K562 (cell line): ENCODE measurements around the gene F2RL2. TPM values are rescaled to one million over a fixed set of nuclear protein-coding genes. Genes with fewer than 3 reads are reported as not detected.

Experiments used
- ATF3 ChIP-seq, 2 experiments: fragments of 450-650 bp in 1 of 2; sonication (generic) in 1 of 2; formaldehyde crosslinking in 1 of 2; IDR thresholded peaks in 1 of 2; conservative IDR thresholded peaks in 1 of 2; 2 replicates each; pipeline versions ENCODE4 v1.6.1 to v1.8.1; 2016 to 2023; ENCODE audit warnings: mild to moderate bottlenecking in 2 of 2, moderate library complexity in 2 of 2, inconsistent platforms in 1 of 2, missing genetic modification reagents in 1 of 2
- CEBPG ChIP-seq, 3 experiments: fragments of 200-800 bp in 1 of 3; sonication (Bioruptor generic) in 1 of 3; sonication (generic) in 1 of 3; formaldehyde crosslinking in 1 of 3; IDR thresholded peaks in 2 of 3; conservative IDR thresholded peaks in 1 of 3; 2 replicates each; pipeline versions ENCODE4 v1.6.1 to v1.8.0; 2016 to 2022; ENCODE audit warnings: missing compliant biosample characterization in 2 of 3, missing genetic modification characterization in 2 of 3, mild to moderate bottlenecking in 1 of 3, missing genetic modification reagents in 1 of 3
- HNRNPUL1 ChIP-seq: fragments of 200-400 bp; formaldehyde crosslinking; IDR thresholded peaks from 2 replicates; pipeline ENCODE4 v1.6.1; 2017; ENCODE audit warnings: low read length
- HSF4 ChIP-seq: fragments of 250-450 bp; sonication (Bioruptor Pico); IDR thresholded peaks from 2 replicates; pipeline ENCODE4 v2.1.2; 2022; ENCODE audit warnings: mild to moderate bottlenecking, moderate library complexity, borderline replicate concordance
- POLR2H ChIP-seq: IDR thresholded peaks from 2 replicates; pipeline ENCODE4 v1.6.1; 2016; ENCODE audit warnings: missing genetic modification characterization, low read depth, mild to moderate bottlenecking, control low read depth, missing compliant biosample characterization, moderate library complexity
- USF1 ChIP-seq: sonication (generic); formaldehyde crosslinking; IDR thresholded peaks from 2 replicates; pipeline ENCODE4 v1.9.0; 2022; ENCODE audit warnings: mild to moderate bottlenecking, missing genetic modification reagents
- ZBTB33 ChIP-seq: sonication (generic); formaldehyde crosslinking; IDR thresholded peaks from 2 replicates; pipeline ENCODE4 v1.8.1; 2023; ENCODE audit warnings: mild to moderate bottlenecking, missing genetic modification reagents
- polyA plus RNA-seq, 8 experiments: library from polyadenylated mRNA; depleted of rRNA in 4 of 8; stranded (reverse) in 5 of 8; unstranded in 3 of 8; fragments of >200 nt; fragmentation: Nextera tagmentation in 2 of 8; fragmentation: Illumina TruSeq in 1 of 8; extraction: Ambion mirVana in 2 of 8; extraction: Trizol in 1 of 8; gene quantifications; 2 replicates each; pipeline versions ENCODE4 v1.2.1 to v1.2.3, GENCODE V29; 2011 to 2014; ENCODE audit warnings: inconsistent platforms in 1 of 8, missing spikeins in 1 of 8
- total RNA-seq, 7 experiments: library from RNA; depleted of rRNA in 6 of 7; stranded (reverse); fragments of >200 nt in 6 of 7; fragmentation: Illumina TruSeq in 2 of 7; extraction: Trizol in 2 of 7; gene quantifications; 2 replicates each; pipeline versions ENCODE4 v1.2.1 to v1.2.3, GENCODE V29; 2011 to 2021; ENCODE audit warnings: low replicate concordance in 1 of 7
- TF ChIP-seq, protein P1 (sequence below), 3 experiments: fragments of 200-800 bp in 1 of 3; sonication (Bioruptor generic) in 1 of 3; sonication (generic) in 1 of 3; formaldehyde crosslinking in 1 of 3; IDR thresholded peaks; 2 replicates each; pipeline versions ENCODE4 v1.6.1 to v1.8.0; 2016 to 2022; ENCODE audit warnings: mild to moderate bottlenecking in 2 of 3, missing compliant biosample characterization in 2 of 3, missing genetic modification characterization in 2 of 3, missing genetic modification reagents in 1 of 3
- TF ChIP-seq, protein P2 (sequence below): sonication (generic); formaldehyde crosslinking; IDR thresholded peaks from 2 replicates; pipeline ENCODE4 v1.8.0; 2022; ENCODE audit warnings: mild to moderate bottlenecking, low read depth, missing genetic modification reagents
- TF ChIP-seq, protein P3 (sequence below): sonication (generic); formaldehyde crosslinking; IDR thresholded peaks from 2 replicates; pipeline ENCODE4 v1.8.0; 2022; ENCODE audit warnings: mild to moderate bottlenecking, missing genetic modification reagents, borderline replicate concordance

F2RL2 gene
- total and polyA plus RNA-seq, 9 of the 15 experiments (the other 6 are each of a cell fraction or from before 2014, with no cell fraction given) = 0.03 to 0.12 (median 0.06) TPM; not detected in 3

GRCh38 chr5:76622973-76623596, at the start of gene F2RL2 (continued):
- TF ChIP-seq ATF3 (IDR thresholded peaks at IDR 0.05) = peak; percentile 52; the same call in 1 of the 2 replicates
- no peak for TF ChIP-seq ATF3 (CRISPR knock-in tag; conservative IDR thresholded peaks at IDR 0.05)
- no peak for TF ChIP-seq POLR2H (tag)
- no peak for TF ChIP-seq CEBPG (CRISPR knock-in tag; IDR thresholded peaks at IDR 0.05)
- TF ChIP-seq CEBPG (tag; conservative IDR thresholded peaks at IDR 0.05 in 1 of 2, IDR thresholded peaks at IDR 0.05 in 1 of 2) = no peak
- TF ChIP-seq, protein P1, sequence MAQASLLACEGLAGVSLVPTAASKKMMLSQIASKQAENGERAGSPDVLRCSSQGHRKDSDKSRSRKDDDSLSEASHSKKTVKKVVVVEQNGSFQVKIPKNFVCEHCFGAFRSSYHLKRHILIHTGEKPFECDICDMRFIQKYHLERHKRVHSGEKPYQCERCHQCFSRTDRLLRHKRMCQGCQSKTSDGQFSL (CRISPR knock-in tag; IDR thresholded peaks at IDR 0.05) = no peak
- TF ChIP-seq, protein P1 (tag; IDR thresholded peaks at IDR 0.05) = no peak
- TF ChIP-seq ZBTB33 (CRISPR knock-in tag) = no peak
- no peak for TF ChIP-seq HSF4
- TF ChIP-seq HNRNPUL1 = no peak
- TF ChIP-seq, protein P2, sequence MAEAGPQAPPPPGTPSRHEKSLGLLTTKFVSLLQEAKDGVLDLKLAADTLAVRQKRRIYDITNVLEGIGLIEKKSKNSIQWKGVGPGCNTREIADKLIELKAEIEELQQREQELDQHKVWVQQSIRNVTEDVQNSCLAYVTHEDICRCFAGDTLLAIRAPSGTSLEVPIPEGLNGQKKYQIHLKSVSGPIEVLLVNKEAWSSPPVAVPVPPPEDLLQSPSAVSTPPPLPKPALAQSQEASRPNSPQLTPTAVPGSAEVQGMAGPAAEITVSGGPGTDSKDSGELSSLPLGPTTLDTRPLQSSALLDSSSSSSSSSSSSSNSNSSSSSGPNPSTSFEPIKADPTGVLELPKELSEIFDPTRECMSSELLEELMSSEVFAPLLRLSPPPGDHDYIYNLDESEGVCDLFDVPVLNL (CRISPR knock-in tag) = no peak
- TF ChIP-seq USF1 = no peak
- TF ChIP-seq, protein P3, sequence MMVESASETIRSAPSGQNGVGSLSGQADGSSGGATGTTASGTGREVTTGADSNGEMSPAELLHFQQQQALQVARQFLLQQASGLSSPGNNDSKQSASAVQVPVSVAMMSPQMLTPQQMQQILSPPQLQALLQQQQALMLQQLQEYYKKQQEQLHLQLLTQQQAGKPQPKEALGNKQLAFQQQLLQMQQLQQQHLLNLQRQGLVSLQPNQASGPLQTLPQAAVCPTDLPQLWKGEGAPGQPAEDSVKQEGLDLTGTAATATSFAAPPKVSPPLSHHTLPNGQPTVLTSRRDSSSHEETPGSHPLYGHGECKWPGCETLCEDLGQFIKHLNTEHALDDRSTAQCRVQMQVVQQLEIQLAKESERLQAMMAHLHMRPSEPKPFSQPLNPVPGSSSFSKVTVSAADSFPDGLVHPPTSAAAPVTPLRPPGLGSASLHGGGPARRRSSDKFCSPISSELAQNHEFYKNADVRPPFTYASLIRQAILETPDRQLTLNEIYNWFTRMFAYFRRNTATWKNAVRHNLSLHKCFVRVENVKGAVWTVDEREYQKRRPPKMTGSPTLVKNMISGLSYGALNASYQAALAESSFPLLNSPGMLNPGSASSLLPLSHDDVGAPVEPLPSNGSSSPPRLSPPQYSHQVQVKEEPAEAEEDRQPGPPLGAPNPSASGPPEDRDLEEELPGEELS (CRISPR knock-in tag) = no peak
